ENCODE data around the gene PTPN11.
"Not testable (repeated sequence)": the region's sequence is repeated elsewhere in the genome, so short reads cannot be mapped to it uniquely, and the experiment has no call there.

The PTPN11 gene

GRCh38 chr12:112446008-112446725 is 27.4 kb downstream of the PTPN11 start:
- DNase-seq (ENCODE audit: extremely low spot score, insufficient read length, low read depth) (no peak), FAIRE-seq (no peak)

GRCh38 chr12:112447106-112447505 is 28.4 kb downstream of the PTPN11 start:
- DNase-seq (ENCODE audit: extremely low spot score, insufficient read length, low read depth) = no peak
- FAIRE-seq = no peak

DNA sequence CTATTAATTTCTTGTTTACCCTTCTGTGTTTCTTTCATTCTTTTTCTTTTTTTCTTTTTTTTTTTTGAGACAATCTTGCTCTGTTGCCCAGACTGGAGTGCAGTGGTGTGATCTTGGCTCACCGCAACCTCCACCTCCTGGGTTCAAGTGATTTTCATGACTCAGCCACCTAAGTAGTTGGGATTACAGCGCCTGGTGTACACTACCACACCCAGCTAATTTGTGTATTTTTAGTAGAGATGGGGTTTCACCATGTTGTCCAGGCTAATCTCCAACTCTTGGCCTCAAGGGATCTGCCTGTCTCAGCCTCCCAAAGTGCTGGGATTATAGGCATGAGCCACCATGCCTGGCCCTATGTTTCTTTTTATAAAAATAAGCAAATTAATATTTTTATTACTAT is 29.4 kb downstream of the PTPN11 start:
- not testable (repeated sequence) for FAIRE-seq; DNase-seq (ENCODE audit: extremely low spot score, insufficient read length, low read depth)

- DNase-seq (ENCODE audit: extremely low spot score, insufficient read length, low read depth) (no peak), FAIRE-seq (no peak)
These were observed 32.0 kb downstream of the PTPN11 start for GRCh38 chr12:112450725-112451124.

DNA sequence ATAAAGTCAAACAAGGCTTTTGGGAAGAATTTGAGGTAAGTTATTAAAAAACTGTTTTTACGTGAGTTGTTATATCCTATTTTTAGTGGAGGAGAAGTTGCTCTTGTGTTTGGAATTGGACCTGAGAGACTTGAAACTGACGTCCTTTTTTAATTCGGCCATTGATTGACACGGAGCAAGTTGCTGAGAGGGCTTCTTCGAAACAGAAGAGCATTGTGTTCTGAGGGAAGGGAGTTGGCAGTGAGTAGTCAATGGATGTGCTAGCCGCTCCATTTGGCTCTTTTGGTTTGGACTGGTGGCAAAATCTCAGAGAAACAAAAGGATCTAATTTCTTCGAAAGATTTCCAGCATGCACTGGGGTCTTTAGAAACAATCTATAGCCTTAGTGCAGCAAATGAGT is 37.3 kb downstream of the PTPN11 start:
- DNase-seq (ENCODE audit: extremely low spot score, insufficient read length, low read depth) (no peak), FAIRE-seq (no peak)

- DNase-seq (ENCODE audit: extremely low spot score, insufficient read length, low read depth); FAIRE-seq: not testable (repeated sequence)
These were observed 38.4 kb downstream of the PTPN11 start for GRCh38 chr12:112457142-112457541.

DNA sequence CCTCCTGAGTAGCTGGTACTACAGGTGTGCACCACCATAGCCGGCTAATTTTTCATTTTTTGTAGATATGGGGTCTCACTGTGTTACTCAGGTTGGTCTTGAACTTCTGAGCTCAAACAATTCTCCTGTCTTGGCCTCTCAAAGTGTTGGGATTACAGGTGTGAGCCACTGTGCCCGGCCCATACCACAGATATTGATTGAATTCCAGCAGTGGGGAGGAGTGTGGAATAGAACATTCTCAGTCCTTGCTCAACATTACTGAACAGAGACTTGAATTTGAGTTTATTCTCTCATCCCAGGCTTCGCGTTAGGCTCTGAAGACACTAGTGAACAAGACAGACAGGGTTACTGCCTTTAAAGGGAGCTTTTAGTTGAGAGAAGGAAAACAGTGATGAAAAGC is 39.6 kb downstream of the PTPN11 start:
- no peak for DNase-seq (ENCODE audit: extremely low spot score, insufficient read length, low read depth)
- FAIRE-seq = no peak

DNA sequence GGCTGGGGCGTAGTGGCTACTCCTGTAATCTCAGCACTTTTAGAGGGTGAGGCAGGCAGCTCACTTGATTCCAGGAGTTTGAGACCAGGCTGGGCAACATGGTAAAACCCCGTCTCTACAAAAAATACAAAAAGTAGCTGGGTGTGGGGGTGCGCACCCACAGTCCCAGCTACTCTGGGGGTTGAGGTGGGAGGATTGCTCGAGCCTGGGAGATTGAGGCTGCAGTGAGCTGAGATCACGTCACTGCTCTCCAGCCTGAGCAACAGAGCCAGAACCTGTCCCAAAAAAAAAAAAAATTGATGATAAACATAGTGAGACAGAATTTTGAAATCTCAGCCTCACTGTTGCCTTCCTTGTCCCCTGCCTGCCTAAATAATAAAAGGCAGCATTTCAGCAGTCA is 40.0 kb downstream of the PTPN11 start:
- DNase-seq (ENCODE audit: extremely low spot score, insufficient read length, low read depth) (no peak), FAIRE-seq (no peak)

GRCh38 chr12:112463478-112463877 is 44.7 kb downstream of the PTPN11 start:
- peak; percentile 73 for FAIRE-seq

GRCh38 chr12:112464605-112465004 is 45.9 kb downstream of the PTPN11 start:
- DNase-seq (ENCODE audit: extremely low spot score, insufficient read length, low read depth) (no peak), FAIRE-seq (no peak)

More at GRCh38 chr12:112463478-112463877, 44.7 kb downstream of the PTPN11 start:
- no peak for DNase-seq (ENCODE audit: extremely low spot score, insufficient read length, low read depth)

DNA sequence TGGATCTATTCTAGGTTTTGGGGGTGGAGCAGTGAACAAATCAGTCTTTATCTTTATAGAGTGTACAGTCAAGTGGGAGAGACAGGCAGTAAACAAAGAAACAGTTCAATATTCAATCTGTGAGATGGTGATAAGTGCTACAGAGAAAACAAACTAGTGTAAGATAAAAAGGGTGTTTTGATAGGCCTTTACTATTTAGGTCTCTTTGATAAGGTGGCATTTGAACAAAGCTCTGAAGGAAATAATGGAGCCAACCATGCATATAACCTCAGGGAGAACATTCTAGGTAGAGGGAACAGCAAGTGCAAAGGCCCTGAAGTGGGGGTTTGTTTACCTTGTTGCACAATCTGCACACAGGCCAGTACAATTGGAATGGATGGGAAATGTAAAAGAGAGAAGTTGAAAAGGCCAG is 47.3 kb downstream of the PTPN11 start:
- no peak for FAIRE-seq
- no peak for DNase-seq (ENCODE audit: extremely low spot score, insufficient read length, low read depth)

DNA sequence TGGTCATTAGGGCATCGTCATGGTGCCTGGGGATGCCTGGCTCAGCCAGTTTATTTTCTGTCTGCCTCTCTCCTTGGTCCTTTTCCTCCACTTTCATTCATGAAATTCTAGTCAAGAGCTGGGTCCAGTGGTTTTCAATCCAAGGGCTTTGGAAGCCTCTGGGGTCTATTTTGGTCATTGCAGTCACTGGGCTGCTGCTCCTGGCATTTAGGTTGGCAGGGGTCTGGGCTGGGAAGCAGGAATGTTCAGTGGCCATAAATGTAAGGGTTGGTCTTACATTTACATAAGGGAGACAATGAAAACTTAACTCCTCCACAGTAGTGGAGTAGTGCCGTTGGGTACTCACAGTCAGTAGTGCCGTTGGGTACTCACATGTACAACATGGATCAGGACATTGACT is 48.1 kb downstream of the PTPN11 start:
- FAIRE-seq (no peak), DNase-seq (ENCODE audit: extremely low spot score, insufficient read length, low read depth) (no peak)

DNA sequence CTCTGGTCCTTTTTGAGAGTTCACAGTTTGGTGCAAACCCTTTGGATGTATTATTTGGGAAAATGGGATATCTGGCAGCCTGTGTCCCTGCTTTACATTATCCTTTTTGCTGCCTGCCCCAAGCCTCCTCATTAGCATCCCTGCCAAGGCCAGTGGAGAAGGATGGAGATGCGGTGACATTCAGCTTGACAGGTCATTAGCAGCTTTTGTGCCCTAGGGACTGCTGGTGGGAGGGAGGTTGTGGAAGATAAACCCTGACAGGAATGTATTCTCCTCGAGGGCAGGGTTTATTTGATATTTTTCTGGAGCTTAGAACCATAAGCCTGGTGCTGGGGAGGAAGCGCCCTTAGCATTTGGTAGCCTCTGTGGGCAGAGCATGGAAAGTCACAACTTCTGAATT is 49.3 kb downstream of the PTPN11 start:
- no peak for FAIRE-seq

DNA sequence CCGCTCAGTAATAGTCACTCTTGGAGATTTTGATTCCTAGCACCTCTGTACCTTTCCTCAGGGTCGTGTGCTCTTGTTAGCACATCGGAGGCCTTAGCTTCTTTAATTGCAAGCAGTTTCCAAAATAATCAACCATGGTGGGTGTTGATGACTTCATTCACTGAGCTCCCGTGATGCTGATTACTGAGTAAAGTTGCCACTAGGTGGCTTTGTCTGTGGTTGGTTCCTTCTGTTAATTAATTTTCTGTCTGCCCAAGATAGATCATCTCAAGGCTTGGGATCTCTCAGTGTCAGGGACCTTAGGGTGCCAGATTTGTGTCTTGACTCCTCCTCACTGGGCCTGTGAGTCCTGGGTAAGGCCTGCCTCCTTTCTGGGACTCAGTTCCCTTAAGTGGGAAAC is 54.3 kb downstream of the PTPN11 start:
- no peak for FAIRE-seq
- DNase-seq (ENCODE audit: extremely low spot score, insufficient read length, low read depth) = no peak

More for the DNA sequence above, 49.3 kb downstream of the PTPN11 start:
- DNase-seq (ENCODE audit: extremely low spot score, insufficient read length, low read depth) = no peak

DNA sequence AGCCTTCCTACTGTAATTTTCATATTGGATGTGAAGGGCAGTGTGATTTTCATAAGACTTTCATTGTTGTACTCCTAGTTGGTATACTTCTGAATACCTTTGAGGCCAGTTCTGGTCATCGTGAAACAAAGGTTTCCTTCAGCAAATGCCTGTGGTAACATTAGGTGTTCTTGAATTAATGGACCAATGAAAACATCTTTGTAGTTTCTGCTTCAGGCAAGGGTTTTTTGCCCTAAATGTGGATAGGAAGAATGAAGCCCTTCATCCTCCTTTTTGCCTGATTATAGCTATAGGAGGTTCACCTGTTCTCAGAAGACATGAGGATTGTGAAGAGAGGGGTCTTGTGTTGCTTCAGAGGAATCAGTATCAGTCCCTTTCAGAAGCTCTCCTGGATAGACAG is 60.7 kb downstream of the PTPN11 start:
- FAIRE-seq (no peak), DNase-seq (ENCODE audit: extremely low spot score, insufficient read length, low read depth) (no peak)

DNA sequence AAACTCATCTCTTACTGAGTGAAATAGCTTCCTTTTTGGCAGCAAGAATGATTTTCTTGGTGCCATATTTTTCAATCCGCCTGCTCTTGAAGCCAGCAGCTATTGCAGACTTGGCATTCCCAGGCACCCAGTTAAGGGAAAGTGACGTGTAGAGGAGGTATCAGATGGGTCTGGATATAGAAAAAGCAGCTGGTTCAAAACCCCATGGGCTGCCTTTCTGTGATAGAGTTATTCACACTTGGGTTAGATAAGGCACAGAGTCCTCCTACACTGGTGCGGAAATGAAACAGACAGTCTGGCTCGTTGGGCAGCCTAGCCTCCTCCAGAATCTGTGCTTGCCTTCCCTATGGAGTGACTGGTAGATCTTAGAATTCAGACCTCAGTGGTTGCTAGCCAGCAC is 62.2 kb downstream of the PTPN11 start:
- no peak for FAIRE-seq
- DNase-seq (ENCODE audit: extremely low spot score, insufficient read length, low read depth) = no peak

DNA sequence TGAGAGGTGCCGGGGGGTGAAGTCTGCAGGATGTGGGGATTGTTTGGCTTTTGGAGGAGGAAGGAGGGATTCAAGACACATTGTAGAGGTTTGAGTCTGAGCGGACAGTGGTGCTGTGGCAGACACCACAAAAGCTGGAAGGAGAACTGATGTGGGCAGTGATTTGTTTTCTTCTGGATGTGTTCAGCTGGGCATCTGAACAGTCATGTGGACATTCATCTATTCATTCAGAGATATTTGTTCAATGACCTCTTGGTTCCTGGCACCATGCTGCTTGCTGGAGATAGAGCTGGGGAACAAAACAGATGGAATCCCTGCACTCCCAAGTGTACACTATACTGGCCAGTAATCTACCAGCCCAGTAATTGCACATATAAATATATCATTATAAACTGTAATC is 64.0 kb downstream of the PTPN11 start:
- no peak for FAIRE-seq
- no peak for DNase-seq (ENCODE audit: extremely low spot score, insufficient read length, low read depth)

DNA sequence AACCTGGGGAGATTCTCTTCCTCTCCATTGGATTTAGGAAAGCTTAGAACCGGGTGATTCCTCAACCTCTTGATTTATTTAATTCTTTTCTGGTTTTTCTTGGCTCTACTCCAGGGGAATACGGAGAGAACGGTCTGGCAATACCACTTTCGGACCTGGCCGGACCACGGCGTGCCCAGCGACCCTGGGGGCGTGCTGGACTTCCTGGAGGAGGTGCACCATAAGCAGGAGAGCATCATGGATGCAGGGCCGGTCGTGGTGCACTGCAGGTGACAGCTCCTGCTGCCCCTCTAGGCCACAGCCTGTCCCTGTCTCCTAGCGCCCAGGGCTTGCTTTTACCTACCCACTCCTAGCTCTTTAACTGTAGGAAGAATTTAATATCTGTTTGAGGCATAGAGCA is 67.6 kb downstream of the PTPN11 start:
- no peak for DNase-seq (ENCODE audit: extremely low spot score, insufficient read length, low read depth)
- FAIRE-seq = no peak

DNA sequence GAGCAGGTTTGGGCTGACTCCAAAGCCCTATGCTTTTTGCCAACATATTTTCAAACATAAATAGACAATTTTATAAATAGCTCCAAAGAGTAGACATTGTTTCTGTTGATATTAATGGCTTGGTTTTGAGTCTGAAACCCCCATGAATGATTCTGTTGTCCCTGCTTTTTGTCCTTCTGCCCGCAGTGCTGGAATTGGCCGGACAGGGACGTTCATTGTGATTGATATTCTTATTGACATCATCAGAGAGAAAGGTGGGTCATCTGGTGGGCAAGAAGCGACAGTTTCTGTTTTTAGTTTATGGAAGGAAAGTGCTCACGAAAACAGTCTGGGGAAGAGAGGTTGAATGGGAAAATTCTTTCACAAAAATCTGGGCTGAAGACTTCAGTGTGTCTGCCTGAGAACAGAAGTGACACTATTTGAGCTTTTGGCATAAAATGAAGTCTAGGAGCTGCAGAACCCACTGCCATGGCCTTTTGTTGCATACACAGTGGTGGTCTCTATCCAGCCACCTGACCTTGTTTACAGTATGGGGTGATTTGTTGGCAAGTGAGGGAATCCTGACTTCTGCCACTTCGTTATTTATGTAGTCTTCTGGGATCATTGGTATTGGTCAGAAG is 69.6 kb downstream of the PTPN11 start:
- no peak for DNase-seq (ENCODE audit: extremely low spot score, insufficient read length, low read depth)
- no peak for FAIRE-seq

DNA sequence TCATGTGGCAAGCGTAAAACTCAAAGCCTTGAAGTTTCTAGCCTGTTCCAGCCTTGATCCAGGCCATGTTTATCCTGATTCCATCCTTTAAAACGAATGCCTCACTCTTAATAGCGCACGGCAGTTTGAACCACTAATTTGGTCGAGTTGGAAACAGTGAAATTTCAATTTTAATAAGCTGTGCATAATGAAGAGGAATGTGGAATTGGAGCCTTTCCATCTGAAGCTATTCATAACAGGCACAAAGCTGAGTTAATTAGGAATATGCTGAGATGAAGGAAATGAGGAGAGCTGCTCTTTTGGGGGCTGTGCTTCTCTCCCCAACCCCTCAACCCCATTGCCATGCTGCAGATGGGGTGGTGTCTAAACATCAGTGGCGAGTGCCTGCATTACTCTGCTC is 70.7 kb downstream of the PTPN11 start:
- DNase-seq (ENCODE audit: extremely low spot score, insufficient read length, low read depth) = no peak
- no peak for FAIRE-seq

DNA sequence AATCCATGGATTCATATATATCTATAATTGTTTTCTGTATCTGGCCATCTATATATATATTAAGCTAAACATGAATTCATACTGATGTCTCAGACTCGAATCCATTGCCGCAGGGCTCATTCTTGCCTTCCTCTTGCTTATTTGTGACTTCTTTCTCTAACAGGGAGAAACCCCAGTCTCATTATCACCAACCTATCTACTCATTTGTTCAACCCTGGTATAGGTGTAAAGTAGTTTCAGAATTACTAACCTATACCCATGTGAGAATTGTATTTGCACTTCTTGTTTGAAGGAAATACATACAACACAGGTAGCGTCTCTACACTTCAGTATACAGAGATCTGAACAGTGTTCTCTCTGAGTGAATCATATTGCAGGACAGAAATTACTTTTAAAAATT is 77.7 kb downstream of the PTPN11 start:
- peak; percentile 22 for DNase-seq (ENCODE audit: extremely low spot score, insufficient read length, low read depth)

DNA sequence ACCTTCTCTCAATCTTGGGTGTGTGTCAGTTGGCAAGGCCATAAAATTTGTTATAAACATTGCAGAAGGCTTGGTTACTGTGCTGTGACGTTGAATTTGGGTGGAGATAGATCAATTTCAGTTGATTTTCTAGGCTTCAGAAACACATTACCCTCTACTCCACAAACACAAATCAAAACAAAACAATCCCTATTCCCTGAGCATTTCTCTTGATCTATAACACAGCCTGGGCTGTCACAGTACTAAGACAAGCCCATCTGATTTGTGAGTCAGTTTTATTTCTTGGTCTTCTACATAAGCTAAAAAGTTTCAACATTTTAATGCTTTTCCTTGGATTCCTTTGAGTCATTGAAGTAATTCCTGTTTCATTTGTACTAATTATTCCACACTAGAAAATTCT is 79.8 kb downstream of the PTPN11 start:
- no peak for FAIRE-seq
- DNase-seq (ENCODE audit: extremely low spot score, insufficient read length, low read depth) = no peak

More for the DNA sequence above, 77.7 kb downstream of the PTPN11 start:
- peak; percentile 52 for FAIRE-seq

Data from GM18507 (cell line).